Nucleus accumbens (tissue), 56 donors: ENCODE measurements around the gene RALGPS1.
"Not testable (repeated sequence)": the region's sequence is repeated elsewhere in the genome, so short reads cannot be mapped to it uniquely, and the experiment has no call there.

Experiments used
- DNase-seq, 56 donors: peaks; one replicate each; lab custom pipeline; 2025; lab: John Stamatoyannopoulos, UW

RALGPS1 gene

DNA sequence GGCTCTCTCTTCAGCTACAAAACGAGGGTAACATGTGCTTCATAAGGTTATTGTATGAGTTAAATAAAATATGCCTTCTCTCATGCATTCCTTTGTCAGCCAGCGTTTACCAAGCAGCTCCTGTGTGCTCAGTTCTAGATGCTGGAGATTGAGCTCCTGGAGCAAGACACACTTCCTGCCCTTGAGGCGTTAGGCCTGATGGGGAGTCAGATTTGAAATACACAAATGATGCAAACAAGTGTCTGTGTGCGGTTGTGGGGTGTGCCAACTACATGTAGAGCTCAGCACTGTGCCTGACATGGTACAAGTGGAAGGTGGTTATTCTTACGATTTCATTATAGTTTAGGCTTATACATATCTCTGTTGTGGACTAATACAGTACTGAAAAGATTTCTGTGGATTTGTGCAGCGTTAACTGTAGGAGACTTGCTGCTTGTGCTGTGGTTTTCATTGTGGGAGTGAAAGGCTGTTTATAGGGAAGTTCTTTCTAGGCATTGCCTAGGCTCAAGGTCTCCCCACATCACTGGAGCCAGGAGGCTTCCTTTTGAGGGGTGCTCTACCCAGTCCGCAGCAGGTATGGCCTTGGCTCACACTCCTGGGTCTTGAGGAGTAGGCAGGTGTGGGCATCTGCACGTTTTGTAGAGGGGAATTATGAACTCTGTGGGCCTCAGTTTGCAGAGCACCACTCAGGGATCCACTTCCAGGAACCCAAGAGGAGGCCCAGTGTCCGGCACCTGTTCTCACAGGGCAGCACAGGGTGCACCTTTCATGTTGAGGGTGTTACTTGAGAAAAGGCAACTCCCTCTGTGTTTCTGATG, 247.7 kb downstream of the RALGPS1 start:
- no peak for DNase-seq

DNA sequence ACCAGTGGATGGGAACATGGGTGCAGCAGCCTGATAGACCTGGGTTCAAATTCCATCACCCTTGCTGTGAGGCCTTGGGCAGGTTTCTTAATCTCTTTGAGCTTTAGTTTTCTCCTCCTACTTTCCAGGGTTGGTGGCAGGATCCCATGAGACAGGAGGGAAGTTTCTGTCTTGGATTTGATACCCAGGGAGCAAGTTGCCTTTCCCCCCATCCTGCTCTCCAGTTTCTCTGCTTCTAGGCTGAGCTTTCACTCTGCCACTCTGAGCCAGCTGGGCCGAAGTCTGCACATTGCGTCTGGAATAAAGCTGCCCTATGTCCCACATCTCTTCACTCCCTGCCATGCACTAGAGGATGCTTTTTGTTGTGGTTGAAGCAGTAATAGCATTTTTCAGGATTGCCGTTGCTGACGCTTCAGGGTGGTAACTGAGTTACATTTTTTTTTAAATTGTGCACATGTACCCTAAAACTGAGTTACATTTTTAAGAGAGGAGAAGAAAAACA, 248.3 kb downstream of the RALGPS1 start:
- DNase-seq, result peak in 5 of 56 donors; percentile 15 to 43 (median 32)

DNA sequence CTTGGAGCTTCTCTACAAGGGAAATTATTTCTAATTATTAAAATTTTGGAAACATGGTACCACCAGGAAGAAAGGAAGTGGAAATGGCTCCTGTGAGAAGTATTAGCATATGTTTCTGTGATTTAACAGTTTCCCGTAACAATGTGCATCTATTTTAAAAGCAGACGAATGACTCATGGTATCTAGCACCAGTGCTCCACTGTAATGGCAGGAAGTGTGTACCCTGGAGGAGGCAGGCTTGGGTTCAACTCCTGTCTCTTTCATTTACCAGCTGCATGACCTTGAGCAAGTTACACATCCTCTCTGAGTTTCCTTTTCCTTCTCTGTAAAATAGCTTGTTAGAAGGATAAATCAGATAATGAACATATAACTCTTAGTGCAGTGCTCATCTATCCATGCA, 248.8 kb downstream of the RALGPS1 start:
- DNase-seq, result no peak

- no peak for DNase-seq
Measured at GRCh38 chr9:127165116-127165515, 250.5 kb downstream of the RALGPS1 start.

DNA sequence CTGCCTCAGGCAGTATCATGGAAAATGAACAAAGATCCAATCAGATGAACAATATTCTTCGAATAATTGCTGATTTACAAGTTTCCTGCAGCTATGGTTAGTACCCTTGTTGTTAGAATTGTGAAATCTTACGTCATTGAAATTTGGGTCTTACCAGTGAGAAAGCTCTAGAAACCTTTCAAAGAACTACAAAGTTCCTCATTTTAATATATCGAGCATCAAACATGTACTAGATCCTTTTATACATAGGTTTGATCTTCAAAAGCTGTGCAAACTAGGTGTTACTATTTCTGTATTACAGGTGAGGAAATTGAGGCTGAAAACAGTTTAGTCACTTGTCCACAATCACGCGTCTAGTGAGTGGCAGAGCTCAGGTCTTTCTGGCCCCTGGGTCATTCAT, 251.5 kb downstream of the RALGPS1 start:
- DNase-seq, result no peak

DNA sequence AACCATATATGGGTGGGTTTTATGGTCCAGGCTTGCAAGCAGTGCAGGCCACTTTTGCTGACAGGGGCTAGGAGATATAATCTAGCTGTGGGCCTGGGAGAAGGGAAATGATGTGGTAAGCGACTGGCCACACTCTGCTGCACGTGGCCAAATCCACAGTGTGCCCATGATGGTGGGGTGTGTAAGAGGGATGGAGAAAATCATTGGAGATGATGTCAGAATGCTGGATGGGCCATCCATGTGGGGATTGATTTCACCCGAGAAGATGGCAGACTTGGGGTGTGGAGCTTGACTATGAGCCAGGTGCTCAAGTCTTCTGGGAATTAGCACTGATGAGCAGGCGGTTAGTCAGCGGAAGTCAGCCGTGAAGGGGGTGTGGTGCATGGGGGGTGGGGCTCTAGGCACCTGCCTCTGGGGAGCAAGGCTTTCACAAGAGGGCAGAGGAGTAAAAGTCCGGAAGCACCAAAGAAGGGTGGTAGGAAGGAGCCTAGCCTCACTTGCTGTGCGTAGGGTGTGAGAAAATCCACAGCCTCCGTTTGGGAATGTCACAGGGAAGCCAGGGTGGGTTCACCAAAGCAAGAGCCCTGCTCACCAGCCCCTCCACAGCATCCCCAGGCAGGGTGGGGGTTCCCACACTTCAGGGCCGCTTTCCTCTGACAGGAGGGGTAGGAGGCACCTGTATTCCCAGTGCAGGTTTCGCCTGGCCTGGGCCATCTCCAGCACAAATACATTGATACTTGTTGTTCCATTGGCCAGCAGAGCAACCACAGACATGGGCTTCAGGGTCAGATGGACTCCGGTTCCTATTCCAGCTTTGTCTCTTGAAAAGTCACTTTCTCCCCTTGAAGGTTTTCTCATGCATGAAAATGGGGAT, 252.3 kb downstream of the RALGPS1 start:
- no peak for DNase-seq

GRCh38 chr9:127167560-127168326, 253.2 kb downstream of the RALGPS1 start:
- DNase-seq, result no peak

GRCh38 chr9:127168756-127169574, 254.4 kb downstream of the RALGPS1 start:
- DNase-seq, result no peak

DNA sequence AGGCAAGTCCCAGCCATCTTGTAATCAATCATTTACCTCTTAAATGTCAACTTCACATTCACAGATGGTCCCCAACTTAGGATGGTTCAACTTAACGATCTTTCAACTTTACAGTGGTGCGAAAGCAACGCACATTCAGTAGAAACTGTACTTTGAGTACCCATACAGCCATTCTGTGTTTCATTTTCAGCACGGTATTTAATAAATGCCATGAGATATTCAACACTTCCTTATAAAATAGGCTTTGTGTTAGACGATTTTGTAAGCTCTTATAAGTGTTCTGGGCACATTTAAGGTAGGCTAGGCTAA, 254.9 kb downstream of the RALGPS1 start:
- DNase-seq, result no peak

GRCh38 chr9:127170103-127170502, 255.5 kb downstream of the RALGPS1 start:
- no peak for DNase-seq

DNA sequence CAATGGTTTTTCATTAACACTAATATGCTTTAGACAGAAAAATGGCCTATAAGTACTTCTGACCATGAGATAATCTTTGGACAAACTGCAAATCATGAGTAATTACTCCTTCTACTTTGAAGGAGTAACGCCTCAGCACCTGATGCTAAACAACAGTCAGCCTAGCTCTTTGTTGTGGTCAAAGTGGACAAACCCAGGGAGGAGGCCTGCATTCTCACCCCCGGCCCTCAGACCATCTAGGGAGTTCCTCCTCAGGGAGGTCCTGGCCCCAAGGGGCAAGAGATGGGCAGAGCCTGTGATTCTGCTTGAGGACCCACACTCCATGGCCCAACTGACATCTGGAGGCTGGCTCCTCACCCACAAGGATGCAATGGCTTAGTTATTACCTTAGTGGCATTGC, 256.1 kb downstream of the RALGPS1 start:
- no peak for DNase-seq

DNA sequence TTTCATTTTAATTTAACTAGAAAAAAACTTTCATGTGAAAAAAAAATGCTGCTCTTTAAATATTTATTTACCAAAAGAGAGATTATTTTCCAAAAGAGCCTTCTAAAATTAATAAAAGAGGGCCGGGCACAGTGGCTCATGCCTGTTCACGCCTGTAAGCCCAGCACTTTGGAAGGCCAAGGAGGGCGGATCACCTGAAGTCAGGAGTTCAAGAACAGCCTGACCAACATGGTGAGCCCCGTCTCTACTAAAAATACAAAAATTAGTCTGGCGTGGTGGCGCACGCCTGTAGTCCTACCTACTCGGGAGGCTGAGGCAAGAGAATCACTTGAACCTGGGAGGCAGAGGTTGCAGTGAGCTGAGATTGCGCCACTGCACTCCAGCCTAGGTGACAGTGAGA, 256.8 kb downstream of the RALGPS1 start:
- not testable (repeated sequence) for DNase-seq

GRCh38 chr9:127172066-127172707, 257.6 kb downstream of the RALGPS1 start:
- DNase-seq, result no peak

DNA sequence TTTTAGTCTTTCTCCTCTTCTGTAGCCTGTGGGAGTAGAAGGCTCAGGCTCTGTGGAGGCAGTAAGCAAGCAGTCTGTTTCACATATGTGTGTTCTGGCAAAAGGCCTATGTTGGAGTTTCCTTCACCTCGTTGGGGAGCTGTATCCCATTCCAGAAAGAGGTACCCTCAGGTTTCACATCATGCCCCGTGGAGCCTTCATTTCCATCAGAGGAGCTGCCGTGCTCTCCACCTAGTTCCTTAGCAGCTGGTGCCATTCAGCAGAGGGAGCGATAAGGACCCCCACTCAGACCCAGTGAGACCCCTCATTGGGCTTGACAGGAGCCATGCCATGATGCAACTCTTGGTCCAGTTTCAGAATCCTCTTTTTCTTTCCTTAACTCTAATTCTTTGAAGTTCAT, 258.5 kb downstream of the RALGPS1 start:
- DNase-seq, result no peak

DNA sequence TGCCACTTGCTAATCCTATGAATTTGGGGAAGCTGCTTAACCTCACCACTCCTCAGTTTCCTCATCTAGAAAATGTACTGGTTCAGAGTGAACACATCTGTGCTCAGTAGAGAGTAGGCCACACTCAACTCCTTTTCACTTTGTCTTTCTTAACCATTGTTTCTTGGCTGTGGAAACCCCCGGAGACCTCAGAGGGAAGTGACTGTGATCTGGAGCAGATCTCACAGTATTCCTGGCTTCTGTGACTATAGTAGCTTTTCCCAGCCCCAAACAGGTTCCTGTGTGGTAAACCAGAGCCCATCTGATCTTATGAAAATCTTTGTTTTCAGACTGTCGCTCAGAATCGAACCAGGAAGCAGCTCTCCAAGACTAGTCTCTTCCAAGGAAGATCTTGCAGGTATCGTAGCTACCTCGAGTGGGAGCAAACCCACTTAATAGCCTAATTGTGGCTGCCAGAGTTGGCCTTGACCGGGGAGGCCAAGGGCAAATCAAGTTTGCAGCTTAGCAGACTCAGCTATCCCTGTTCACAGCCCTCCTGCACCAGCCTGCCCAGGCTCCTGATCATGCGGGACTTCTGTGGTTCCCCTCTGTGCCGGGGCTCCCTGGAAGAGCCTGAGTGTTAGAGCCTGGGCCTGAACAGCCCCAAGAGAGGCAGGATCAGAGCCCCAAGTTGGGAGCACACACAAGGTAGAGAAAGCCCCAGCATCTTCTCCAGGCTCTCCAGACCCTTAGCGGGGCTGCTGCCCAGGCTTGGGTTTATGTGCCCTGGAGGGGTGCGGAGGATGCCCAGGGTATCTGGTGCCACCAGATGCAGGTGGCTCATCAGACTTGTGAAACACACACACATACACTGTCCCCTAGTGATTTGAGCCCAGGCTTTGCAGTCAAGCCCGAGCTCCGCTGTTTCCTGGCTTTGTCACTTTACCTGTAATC, 260.1 kb downstream of the RALGPS1 start:
- DNase-seq, result no peak

DNA sequence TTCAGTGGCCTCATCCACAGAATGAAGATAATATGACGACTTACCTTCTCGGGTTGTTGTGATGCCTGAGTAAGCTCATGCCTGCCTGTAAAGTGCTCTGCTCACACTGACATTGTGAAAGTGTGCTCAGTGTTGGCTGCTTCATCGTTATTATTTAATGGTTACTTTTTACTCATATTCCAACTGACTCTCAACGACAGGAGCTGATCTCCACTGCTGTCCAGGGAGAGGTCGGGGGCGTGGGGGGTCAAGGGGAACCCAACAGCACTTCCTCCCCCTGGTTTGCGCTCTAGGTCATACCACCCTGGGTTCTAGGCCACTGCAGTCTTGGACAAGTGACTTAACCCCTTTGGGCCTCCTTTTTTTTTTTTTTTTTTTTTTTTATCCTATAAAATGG, 260.7 kb downstream of the RALGPS1 start:
- DNase-seq, result no peak

DNA sequence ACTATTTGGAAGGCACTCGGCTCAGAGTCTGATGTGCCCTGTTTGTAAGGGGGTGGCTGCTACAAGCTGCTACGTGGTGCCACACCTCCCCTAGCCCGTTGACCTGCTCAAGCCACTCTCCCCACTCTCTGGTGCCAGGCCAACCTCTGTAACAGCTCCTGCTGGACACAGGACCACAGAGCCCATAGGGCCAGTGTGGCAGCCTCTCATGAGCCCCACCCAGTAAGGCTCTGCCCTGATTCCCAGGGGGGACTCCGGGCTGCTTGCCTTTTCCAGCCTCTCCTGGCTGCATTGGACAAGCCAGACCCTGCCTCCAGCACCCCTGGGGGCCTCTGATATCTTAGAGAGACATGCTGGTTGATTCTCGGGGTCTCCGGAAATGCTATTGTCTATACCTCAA, 261.2 kb downstream of the RALGPS1 start:
- DNase-seq, result no peak

GRCh38 chr9:127176631-127177030, 262.0 kb downstream of the RALGPS1 start:
- DNase-seq, result no peak
